Right lung (tissue), 5 donors: Measurements from ENCODE around the gene EDA. TPM values are rescaled to one million over a fixed set of nuclear protein-coding genes. Genes with fewer than 3 reads are reported as not detected.

ENCODE experiments used
- DNase-seq, 2 donors: peaks; one replicate each; pipeline ENCODE4 v3.0.0-alpha.2; 2013
- polyA plus RNA-seq, 5 donors: library from polyadenylated mRNA; unstranded; fragments of 120-200 nt; gene quantifications; one replicate each; pipeline versions ENCODE4 v1.2.1 to v1.2.3, GENCODE V29; 2013; ENCODE audit warnings: inconsistent platforms in 1 of 5, low replicate concordance in 1 of 5; ENCODE audit not compliant: insufficient read length in 5 of 5, insufficient read depth in 1 of 5

The EDA gene
- polyA plus RNA-seq, 5 donors: 2.8 to 5.8 (median 3.7) TPM

GRCh38 chrX:70025464-70025863 lies 409.6 kb downstream of the EDA start:
- DNase-seq: no peak

- DNase-seq: no peak
Measured at GRCh38 chrX:70026112-70026850, 410.4 kb downstream of the EDA start.

DNA sequence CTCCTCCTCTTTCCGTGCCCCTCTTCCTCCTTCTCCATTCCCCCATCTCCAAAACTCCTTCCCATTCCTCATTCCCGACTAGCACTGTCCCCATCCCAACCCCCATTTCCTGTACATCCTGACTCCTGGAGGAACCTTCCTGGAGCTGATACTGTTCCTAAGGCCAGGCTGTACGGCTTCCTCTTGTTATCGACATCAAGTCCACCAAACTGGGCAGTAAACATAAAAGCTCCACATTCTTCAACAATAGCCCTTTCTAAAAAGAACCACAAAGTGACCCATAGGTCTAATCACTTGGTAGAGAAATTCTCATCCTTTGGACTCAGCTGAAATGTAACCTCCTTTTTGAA lies 410.9 kb downstream of the EDA start:
- no peak for DNase-seq

DNA sequence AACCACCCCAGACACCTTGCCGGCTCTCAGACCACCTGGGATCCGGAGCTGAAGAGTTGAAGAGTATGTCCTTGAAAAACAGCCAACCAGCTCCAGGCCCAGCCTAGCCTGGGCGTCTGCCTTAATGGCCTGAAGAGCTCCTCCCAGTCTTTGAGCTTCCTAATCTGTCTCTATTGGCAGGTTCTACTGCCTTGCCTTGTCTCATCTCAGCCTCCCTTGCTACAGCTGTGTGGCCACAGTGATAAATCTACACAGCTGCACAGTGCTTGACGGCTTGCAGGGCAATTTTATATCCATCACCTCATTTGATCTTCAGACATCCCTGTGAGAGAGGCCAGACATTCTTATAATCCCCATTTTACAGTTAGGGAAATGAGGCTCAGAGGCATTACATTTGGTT lies 413.9 kb downstream of the EDA start:
- DNase-seq: no peak

GRCh38 chrX:70030301-70030767 lies 414.4 kb downstream of the EDA start:
- no peak for DNase-seq

GRCh38 chrX:70032792-70033191 lies 416.9 kb downstream of the EDA start:
- no peak for DNase-seq

GRCh38 chrX:70033348-70034051 lies 417.6 kb downstream of the EDA start:
- no peak for DNase-seq

DNA sequence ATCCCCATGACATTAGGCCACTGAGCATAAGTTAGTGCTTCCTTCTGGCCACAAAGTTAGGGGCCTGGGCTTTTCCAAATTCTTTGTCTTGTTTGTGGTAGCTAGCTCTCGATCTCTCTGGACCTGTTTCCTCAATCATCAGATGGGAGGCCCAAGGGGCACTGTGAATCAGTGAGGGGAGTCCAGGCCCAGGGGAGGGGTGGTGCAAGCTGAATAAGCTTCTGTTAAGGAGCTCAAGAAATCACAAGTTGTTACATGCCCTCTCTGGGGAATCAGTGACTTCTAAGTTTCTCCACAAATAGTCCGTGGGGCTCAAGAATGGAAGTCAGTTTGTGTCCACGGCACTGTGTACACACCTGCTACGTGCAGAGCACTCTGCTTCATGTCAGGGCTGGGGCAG lies 418.7 kb downstream of the EDA start:
- DNase-seq: no peak

DNA sequence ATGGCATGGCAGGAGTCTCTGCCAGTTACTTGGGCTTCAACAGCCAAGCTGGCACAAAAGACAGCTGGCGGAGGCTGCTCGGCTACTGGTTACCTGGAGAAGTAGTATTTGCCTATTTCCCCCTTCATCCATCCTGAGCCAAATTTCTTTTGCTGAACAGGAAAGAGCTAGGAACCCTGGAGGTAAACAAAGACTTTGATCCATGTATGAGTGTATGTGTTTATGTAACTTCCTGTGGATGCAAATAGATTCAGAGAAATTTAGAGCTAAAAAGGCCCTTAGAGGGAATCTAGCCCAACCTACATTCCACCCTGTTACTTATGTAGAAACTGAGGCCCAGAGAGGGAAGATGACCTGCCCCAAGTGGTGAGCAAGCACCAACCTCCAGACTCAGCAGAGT lies 422.6 kb downstream of the EDA start:
- DNase-seq: no peak

DNA sequence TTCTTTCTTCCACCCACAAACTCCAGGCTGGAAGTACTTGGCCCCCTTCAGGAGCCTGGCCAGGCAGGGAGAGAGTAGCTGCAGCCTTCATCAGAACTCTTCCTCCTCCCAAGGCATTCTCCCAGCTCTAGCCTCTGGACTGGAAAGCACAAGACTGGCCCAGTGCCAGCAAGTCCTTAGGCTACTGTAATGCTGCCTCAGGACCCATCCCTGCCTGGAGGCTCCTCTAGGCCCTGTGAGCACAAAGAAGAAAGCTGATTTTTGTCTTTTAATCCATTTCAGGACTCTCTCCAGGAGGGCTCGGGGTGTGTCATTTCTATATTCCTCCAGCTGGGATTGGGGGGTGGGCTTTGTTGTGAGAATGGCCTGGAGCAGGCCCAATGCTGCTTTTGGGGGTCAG lies 423.0 kb downstream of the EDA start:
- DNase-seq: no peak

DNA sequence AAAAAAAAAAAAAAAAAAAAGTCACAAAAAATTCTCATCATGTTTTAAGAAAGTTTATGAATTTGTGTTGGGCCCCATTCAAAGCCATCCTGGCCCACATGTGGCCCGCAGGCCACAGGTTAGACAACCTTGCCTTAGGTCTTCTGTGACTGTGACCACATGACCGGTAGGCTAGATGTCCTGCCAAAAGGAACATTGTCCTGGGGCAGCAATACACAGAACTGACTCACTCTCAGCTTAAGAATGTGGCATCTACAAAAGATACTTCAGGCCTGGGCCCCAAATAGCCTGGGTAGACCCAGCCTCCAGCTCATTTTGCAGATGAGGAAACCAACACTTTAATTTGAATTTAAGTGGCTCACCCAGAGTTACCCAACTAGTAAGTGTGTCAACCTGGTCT lies 423.8 kb downstream of the EDA start:
- DNase-seq: no peak

DNA sequence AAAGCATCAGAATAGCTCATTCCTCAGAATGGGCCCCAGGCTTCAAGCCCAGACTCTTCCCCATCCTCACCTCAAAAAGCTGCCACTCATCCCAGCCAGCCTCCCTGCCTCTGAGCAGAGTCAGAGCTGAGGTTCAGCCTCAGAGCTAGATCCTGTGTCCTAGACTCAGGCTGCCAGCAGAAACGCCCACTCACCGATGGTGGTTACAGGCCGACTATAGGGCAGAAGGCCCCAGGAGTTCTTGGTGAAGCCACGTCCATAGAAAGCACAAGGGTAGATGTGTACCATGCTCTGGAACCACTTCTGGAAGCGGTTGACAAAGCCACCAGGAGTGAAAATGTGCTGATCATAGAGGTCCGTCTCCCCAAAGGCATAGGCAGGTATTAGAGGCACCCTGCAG lies 426.1 kb downstream of the EDA start:
- DNase-seq: no peak

- no peak for DNase-seq
Measured at GRCh38 chrX:70042399-70043371, 426.8 kb downstream of the EDA start.

DNA sequence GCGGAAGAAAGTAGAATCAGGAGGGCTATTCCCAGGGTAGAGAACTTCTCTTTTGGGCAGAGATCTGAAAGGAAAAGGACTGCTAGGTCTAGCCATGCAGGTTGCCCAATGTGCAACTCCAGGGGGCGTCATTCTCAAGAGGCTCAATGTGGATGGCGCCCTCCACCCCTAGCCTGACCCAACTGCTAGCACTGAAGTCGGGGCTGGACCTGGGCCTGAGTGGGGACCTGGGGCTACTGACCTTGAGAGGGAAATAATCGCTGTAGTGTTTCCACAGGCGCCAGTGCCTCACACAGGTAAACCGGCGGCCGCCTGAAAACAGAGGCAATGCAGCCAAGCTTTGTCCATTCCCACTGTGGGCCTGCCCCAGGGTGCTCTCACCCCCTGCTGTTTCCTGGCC lies 427.8 kb downstream of the EDA start:
- DNase-seq: no peak

- DNase-seq: no peak
Measured at GRCh38 chrX:70044541-70045245, 428.8 kb downstream of the EDA start.

GRCh38 chrX:70046978-70047377 lies 431.1 kb downstream of the EDA start:
- no peak for DNase-seq

DNA sequence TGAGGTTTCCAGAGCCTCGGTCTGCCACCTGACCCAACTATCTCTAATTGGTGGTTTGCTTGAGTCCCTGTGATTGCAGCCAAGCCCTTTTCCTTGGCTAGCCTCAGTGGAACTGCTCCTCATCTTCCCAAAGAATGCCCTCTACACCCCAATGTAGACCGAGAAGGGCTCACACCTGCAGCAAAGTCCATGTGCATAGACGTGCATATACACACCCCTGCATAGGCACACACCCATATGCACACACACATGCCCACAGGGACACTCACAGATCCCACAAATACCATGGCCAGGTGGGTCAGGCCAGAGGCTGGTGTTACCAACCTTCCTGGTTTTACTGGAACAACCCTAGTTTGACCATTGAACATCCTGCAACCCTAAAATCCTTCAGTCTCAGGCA lies 433.5 kb downstream of the EDA start:
- no peak for DNase-seq

DNA sequence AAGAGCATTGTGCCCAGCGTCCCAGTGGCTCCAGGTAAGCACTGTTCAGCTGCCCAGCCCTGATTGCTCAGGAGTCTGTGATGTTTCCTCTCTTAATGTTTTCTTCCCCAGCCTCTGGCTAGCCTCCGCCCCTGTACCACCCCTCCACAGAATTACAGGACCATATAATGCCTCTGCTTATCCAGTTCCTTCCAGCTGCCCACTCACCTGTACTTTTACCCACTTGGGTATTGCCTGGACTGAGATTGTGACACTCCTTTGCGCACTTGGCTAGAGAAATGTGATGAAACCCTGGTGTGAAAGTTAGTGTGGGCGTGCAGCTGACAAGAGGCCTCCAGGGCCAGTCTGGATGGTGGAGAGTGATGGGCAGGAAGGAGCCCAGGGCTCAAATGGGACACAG lies 434.0 kb downstream of the EDA start, which contains the start of gene AWAT2:
AWAT2 (minus strand) TSS at position 14 of the 400 bp plus-strand sequence; CDS start at position 8, 6 bp downstream.
- DNase-seq: no peak

DNA sequence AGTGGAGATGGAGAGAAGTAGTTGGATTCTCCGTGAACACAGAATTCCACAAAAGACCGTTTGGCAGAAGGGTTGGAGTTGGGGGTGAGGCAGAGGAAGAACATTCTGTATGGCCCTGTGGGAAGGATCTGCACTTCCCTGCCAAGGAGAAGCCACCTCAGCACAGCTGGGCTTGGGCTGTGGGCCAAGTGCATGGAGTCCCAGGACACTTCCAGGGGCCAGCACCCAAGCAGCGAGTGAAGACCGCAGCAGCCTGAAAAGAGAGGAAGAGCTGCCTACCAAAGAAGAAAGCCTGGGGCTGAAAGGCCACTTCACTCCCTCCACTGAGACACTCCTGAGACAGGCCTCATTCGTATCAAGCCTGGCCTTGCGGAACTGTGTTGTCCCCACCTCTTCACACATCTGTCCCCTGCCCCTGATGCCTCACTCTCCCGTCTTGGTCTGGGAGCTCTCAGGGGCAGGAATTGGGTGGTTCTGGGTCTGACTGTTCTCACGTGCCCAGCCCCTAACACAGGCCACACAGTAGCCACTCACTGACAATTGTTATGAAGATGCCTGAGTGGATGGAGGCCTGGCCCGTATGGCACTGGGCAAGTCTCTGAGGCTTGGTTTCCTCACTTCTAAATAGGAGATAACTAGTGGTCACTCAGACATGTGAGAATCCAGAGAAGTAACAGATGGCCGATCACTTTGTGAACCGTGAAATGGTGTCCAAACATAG lies 437.1 kb downstream of the EDA start:
- DNase-seq: no peak

- DNase-seq: no peak
Measured at GRCh38 chrX:70054391-70054790, 438.5 kb downstream of the EDA start.

- no peak for DNase-seq
Measured at GRCh38 chrX:70062076-70062475, 446.2 kb downstream of the EDA start, which contains the start of gene OTUD6A. Gene OTUD6A (plus strand): TSS chrX:70062457. CDS start chrX:70062525, 68 bp downstream.
